Parathyroid adenoma (tissue), 2 donors: ENCODE measurements around the gene ESCO1.

Source experiments
- H2AFZ ChIP-seq: fragments of 300-600 bp; sonication (generic); one replicate; pipeline ENCODE4 v1.7.0; 2017; ENCODE audit warnings: antibody characterized with exemption, mild to moderate bottlenecking
- H3K27ac ChIP-seq: fragments of 300-600 bp; sonication (generic); one replicate; pipeline ENCODE4 v1.7.0; 2017
- H3K27me3 ChIP-seq: fragments of 300-600 bp; sonication (generic); one replicate; pipeline ENCODE4 v1.7.0; 2017; ENCODE audit warnings: low read length; ENCODE audit not compliant: control insufficient read depth, insufficient read depth
- H3K36me3 ChIP-seq: fragments of 300-600 bp; sonication (generic); one replicate; pipeline ENCODE4 v1.7.0; 2017; ENCODE audit warnings: low read length; ENCODE audit not compliant: control insufficient read depth, insufficient read depth
- H3K4me1 ChIP-seq: fragments of 300-600 bp; sonication (generic); one replicate; pipeline ENCODE4 v1.7.0; 2017; ENCODE audit warnings: control low read depth
- H3K4me2 ChIP-seq: fragments of 300-600 bp; sonication (generic); one replicate; pipeline ENCODE4 v1.7.0; 2017; ENCODE audit warnings: low read length
- H3K4me3 ChIP-seq: fragments of 300-600 bp; sonication (generic); one replicate; pipeline ENCODE4 v1.7.0; 2017; ENCODE audit warnings: low read depth, low read length
- H3K79me2 ChIP-seq: fragments of 300-600 bp; sonication (generic); one replicate; pipeline ENCODE4 v1.7.0; 2017; ENCODE audit warnings: control low read depth
- H3K9ac ChIP-seq: fragments of 300-600 bp; sonication (generic); one replicate; pipeline ENCODE4 v1.7.0; 2017; ENCODE audit warnings: mild to moderate bottlenecking
- H3K9me3 ChIP-seq: fragments of 300-600 bp; sonication (generic); one replicate; pipeline ENCODE4 v1.7.0; 2017; ENCODE audit warnings: low read length; ENCODE audit not compliant: control insufficient read depth
- CTCF ChIP-seq: fragments of 300-600 bp; sonication (generic); IDR thresholded peaks from one replicate; pipeline ENCODE4 v1.7.0; 2017; ENCODE audit warnings: antibody characterized with exemption, mild to moderate bottlenecking
- donor health status: primary hyperparathyroidism.

Gene ESCO1

GRCh38 chr18:21605213-21605612 lies 4.7 kb upstream of the ESCO1 start:
- Histone ChIP-seq H3K9me3 (no peaks in the 10 kb centered on the region), H3K4me2 (no peak overlapping the region), H3K27me3 (no peaks in the 10 kb centered on the region), H3K9ac (no peak overlapping the region), H3K79me2 (no peaks in the 10 kb centered on the region), H3K4me1 (no peaks in the 10 kb centered on the region), H3K4me3 (no peak overlapping the region), H3K27ac (no peak overlapping the region), H2AFZ (no peak overlapping the region), H3K36me3 (no peaks in the 10 kb centered on the region)
- no peak for TF ChIP-seq CTCF

- no peak for TF ChIP-seq CTCF
- H3K27ac ChIP-seq = no peak overlapping the region
- H3K27me3 ChIP-seq = no peaks in the 10 kb centered on the region
- no peak overlapping the region for H3K9ac ChIP-seq
- no peak overlapping the region for H3K4me2 ChIP-seq
- H3K4me1 ChIP-seq = no peaks in the 10 kb centered on the region
- no peaks in the 10 kb centered on the region for H3K79me2 ChIP-seq
- H3K36me3 ChIP-seq = no peaks in the 10 kb centered on the region
- no peak overlapping the region for H3K4me3 ChIP-seq
- no peaks in the 10 kb centered on the region for H3K9me3 ChIP-seq
- no peak overlapping the region for H2AFZ ChIP-seq
Observed at GRCh38 chr18:21604671-21605070, 4.2 kb upstream of the ESCO1 start.

- Histone ChIP-seq H3K36me3 (no peaks in the 10 kb centered on the region), H3K9ac (no peak overlapping the region), H2AFZ (no peak overlapping the region), H3K4me1 (no peaks in the 10 kb centered on the region), H3K27me3 (no peaks in the 10 kb centered on the region), H3K4me2 (no peak overlapping the region), H3K27ac (no peak overlapping the region), H3K4me3 (no peak overlapping the region), H3K79me2 (peaks cover 11% of the 10 kb centered on the region), H3K9me3 (no peaks in the 10 kb centered on the region)
- TF ChIP-seq CTCF = no peak
Observed at GRCh38 chr18:21602299-21602587, 1.7 kb upstream of the ESCO1 start.

GRCh38 chr18:21599585-21600525 lies 649 bp downstream of the ESCO1 start:
- TF ChIP-seq CTCF = peak; percentile 21
- Histone ChIP-seq H3K36me3 (no peaks in the 10 kb centered on the region), H3K27me3 (no peaks in the 10 kb centered on the region), H3K4me3 (peak overlapping the region; percentile 96), H3K4me2 (peak overlapping the region; percentile 67), H3K79me2 (peaks cover 23% of the 10 kb centered on the region), H2AFZ (peak overlapping the region; percentile 82), H3K9me3 (no peaks in the 10 kb centered on the region), H3K27ac (peak overlapping the region; percentile 92), H3K9ac (peak overlapping the region; percentile 39), H3K4me1 (no peaks in the 10 kb centered on the region)
